CD1c-positive myeloid dendritic cell (primary cell): ENCODE results near the gene ETV5.

Experiments
- DNase-seq: peaks from one replicate; pipeline ENCODE4 v3.0.0-alpha.2; 2016; ENCODE audit errors: extremely low spot score

The ETV5 gene

GRCh38 chr3:186108941-186109865, at the start of gene ETV5:
Gene ETV5 (minus strand): TSS chr3:186109089. CDS start chr3:186105868, 3,221 bp downstream.
- DNase-seq = peak; percentile 98

- DNase-seq = no peak
These were observed 45.8 kb upstream of the ETV5 start for GRCh38 chr3:186154641-186155040.

DNA sequence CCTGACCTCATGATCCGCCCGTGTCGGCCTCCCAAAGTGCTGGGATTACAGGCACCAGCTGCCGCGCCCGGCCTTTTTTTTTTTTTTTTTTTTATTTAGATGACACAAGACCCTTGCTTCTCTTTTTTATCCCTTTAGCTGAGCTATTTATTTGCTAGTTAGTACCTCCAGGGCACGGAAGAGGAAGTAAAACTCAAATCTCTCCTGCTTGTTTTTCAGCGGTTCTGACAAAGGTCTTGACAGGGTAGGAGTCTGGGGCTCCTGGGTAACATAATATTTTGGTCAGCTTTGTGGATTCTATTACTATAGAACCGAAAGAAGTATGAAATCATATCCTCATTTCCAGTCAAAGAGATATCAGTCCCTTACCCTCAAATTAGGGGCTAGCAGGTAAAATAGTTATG, 44.0 kb upstream of the ETV5 start:
- peak; percentile 95 for DNase-seq

- DNase-seq = no peak
These were observed 43.5 kb upstream of the ETV5 start for GRCh38 chr3:186152361-186152798.

DNA sequence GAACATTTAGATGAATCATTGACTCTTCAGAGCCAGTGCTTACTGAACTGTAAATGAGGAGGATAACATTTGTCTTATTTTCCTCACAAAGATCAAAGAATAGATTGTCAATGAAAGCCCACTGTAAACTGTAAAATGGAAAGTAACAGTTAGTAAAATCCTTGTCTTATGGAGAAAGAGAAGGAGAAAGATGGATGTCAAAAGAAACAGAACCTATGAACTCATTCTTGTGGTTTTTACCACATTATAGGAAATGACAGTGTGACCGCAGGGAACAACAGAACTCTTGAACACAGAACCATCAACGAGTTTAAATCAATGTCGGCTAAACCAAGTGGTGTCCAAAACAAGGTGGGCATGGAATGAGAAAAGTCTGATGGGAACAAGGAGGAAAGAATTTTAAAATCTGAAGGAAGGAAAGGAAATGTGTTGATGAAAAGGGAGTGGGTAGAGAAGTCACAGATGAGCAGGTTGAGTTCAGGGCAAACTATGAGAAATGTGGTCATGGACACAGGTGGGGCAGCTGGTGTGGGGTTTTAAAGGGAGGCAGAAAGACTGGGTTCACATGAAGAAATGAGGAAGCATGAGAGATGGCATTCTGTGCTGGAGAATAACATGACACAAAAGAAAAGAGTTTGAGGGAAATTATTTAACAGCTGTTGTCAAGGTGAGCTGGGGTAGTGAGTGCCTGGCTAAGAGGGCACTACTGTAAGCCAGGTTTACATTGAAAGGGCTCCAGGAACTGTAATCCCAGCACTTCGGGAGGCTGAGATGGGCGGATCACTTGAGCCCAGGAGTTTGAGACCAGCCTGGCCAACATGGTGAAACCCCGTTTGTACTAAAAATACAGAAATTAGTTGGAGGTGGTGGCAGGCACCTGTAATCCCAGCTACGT, 42.4 kb upstream of the ETV5 start:
- peak; percentile 47 for DNase-seq

DNA sequence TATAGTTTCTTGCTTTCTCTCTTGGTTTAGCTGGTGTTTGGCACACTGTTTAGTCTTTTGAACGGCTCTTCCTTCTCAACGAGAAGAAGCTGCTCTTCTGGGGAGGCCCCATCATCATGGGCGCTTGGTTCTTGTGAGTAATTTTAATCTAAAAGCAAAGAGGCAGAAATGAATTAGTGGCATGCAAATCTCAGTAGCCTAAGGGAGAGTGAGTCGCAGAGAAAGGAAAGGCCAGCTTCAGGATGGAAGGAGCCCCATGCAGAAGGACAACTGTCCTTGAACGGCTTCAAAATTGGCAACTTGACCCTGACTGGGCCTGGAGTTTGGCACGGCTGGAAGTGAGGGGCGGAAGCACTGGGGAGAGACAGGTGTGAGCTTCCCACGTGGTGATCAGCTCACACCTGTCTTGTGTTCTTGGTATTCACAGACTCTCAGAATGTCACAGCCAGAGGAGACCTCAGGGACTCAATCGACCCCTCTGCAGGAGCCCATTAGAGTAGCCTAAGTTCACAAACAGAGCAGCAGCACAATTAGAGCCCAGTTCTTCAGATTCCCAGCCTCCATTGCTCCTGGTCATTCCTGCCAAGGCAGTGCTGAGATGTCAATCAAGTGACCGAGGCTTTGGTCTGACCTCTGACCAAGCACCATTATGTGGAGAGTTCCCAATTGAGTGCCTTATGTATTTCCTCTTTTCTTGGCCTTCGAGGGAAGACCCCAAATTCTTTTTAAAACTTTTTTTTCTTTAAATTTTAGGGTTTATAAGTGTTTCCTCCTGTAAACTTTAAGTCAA, 41.3 kb upstream of the ETV5 start:
- DNase-seq = no peak

- no peak for DNase-seq
These were observed 40.6 kb upstream of the ETV5 start for GRCh38 chr3:186149319-186149960.

DNA sequence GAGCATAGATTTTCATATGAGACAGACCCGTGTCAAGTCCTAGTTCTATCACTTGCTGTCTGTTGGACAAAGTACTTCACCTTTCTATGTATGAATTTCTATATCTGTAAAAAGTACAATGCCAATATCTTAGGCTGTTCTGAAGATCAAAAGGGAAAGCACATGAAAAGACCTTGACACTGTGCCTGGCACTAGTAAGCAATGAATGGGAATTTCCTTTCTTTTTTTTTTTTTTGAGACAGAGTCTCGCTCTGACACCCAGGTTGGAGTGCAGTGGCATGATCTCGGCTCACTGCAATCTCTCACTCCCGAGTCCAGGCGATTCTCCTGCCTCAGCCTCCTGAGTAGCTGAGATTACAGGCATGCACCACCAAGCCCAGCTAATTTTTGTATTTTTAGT, 35.4 kb upstream of the ETV5 start:
- DNase-seq = no peak

GRCh38 chr3:186143250-186143649, 34.4 kb upstream of the ETV5 start:
- no peak for DNase-seq

DNA sequence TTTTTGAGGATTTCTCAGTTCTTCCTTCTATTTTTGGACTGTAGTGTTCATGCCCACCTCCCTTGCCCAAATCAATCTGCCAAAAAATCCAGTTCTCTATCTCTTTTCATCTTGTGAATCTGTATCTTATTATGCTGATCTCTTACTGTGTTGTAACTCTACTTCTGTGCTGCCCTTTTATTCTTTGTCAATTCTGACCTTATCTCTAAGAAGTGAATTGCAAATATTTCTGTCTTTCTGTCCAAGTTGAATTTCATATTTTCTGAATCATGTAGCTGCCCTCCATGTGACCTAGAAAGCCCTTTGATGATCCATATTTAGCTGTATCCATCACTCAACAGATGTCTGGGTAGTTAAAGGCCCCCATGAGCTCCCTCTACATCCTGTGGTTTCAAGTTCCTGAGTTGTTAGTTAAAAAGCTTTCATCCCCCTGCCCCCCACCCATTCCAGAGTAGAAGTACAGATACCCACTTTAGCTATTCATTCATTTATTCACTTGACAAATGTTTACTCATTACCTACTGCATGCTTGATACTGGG, 33.6 kb upstream of the ETV5 start:
- no peak for DNase-seq

GRCh38 chr3:186141790-186142189, 32.9 kb upstream of the ETV5 start:
- DNase-seq = no peak

- no peak for DNase-seq
These were observed 29.5 kb upstream of the ETV5 start for GRCh38 chr3:186138272-186138981.

DNA sequence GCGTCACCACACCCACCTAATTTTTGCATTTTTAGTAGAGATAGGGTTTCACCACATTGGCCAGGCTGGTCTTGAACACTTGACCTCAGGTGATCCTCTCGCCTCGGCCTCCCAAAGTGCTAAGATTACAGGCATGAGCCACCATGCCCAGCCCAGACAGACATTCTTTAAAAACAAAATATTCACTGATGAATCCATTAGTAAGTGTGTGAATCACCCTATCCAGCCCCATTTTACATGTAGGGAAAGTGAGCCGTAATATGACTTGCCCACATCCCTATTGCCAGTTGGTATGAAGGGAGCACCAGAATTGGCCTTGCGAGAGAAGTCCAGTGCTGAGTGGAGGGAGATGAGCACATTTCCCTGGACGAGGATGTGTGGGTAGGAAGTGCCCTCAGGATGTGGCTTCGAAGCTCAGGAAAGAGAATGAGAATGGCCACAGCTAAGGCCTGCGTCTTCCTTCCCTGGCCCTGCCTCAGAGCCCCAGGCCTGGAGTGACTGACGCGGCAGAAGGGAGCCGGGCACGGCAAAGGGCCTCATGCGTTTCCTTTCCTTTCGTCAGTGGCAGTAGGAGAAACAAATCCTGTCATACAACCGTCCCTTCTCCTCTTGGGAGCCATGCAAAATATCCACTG, 28.3 kb upstream of the ETV5 start:
- no peak for DNase-seq

DNA sequence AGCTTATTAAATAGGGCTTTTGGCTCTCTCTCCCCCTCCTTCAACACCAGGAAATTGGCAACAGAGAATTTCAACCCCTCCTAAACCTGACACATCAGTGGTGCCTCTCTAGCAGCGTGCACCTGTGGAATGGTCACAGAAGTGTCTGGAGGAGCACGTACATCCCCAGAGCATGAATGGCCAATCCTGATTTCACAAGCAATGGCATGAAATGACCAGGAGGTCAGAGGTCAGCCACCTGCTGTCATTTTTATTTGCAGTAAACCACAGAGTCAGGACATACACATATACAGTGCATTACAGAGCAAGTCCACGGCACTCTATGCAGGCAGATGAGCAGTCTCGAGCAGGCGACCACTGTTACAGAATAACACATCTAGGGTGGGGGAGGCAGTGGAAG, 25.1 kb upstream of the ETV5 start:
- DNase-seq = no peak

DNA sequence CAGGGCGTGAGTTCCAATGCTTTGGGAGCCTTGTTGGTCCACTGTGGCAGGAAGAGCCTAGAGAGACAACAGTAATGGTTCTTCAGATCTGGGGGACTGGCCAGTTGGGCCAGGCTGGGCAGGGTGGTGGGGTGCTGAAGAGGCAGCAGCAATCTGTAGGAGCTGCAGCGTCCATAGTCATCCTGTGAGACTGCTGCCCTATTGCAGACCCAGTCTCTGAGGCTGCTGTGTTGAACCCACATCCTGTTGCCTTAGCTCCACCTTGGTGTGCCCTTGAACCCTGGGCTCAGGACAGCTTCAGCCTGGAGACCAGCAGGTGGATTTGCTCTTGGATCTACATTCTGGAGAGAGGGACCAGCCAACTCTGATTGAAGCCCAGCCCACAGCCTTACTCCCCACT, 23.6 kb upstream of the ETV5 start:
- DNase-seq = no peak

GRCh38 chr3:186129206-186129605, 20.3 kb upstream of the ETV5 start:
- DNase-seq = no peak

DNA sequence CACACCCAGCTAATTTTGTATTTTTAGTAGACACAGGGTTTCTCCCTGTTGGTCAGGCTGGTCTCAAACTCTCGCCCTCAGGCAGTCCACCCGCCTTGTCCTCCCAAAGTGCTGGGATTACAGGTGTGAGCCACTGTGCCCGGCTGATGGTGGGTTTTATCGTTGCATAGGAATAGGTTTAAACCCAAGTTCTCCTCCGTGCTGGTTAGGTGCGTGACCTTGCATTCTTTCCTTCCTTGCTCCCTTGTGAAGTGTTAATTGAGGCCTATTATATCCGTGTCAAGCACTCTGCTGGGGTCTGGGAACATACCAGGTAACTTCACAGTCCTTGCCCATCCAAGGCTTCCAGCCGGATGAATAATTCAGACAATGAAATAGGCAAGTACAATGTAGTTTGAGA, 19.3 kb upstream of the ETV5 start:
- DNase-seq = no peak

DNA sequence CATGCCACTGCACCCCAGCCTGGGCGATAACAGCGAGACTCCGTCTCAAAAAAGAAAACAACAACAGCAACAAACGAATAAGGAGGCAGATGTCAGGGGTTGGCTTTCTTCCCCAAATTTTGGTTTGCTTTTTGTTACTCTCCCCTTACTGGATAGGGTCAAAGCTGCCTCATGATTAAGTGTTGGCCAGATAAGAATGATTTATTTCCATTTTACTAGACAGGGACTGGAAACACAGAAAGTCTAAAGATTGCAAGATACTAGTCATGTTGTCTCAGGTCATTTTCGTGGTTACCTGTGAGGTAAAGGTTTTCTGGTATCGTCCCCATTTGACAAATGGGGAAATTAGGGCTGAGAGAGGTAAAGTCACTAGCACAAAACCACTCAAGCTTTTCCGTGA, 18.6 kb upstream of the ETV5 start:
- no peak for DNase-seq

- no peak for DNase-seq
These were observed 16.2 kb upstream of the ETV5 start for GRCh38 chr3:186125118-186125517.

GRCh38 chr3:186124592-186124991, 15.7 kb upstream of the ETV5 start:
- DNase-seq = no peak
